WTC11 (cell line): ENCODE data around the gene DDX5. TPM values are rescaled to one million over a fixed set of nuclear protein-coding genes. Genes with fewer than 3 reads are reported as not detected.

ENCODE experiments used
- ATAC-seq: fragments of 200-7000 bp; cut with Tn5 transposase; 2 replicates; pipeline ENCODE4 v1.10.0; 2021; ENCODE audit warnings: mild to moderate bottlenecking, moderate library complexity
- CTCF ChIA-PET: fragments of 300-600 bp; sonication (Branson Sonifier 250); formaldehyde crosslinking; loops from one replicate; lab custom pipeline; 2021; ENCODE audit warnings: antibody characterized with exemption; lab: Charles Lee
- POLR2A ChIA-PET: fragments of 350-600 bp; sonication (Branson Sonifier 250); formaldehyde crosslinking; loops from one replicate; lab custom pipeline; 2021; ENCODE audit warnings: antibody characterized with exemption; lab: Charles Lee
- DNase-seq: peaks from one replicate; pipeline ENCODE4 v3.0.0; 2021; ENCODE audit warnings: low spot score
- H3K27ac Mint-ChIP-seq: 2 replicates; pipeline ENCODE4 v1.8.0; 2021; ENCODE audit warnings: mixed read lengths
- H3K27me3 Mint-ChIP-seq: 2 replicates; pipeline ENCODE4 v1.8.0; 2021; ENCODE audit warnings: low read depth, mild to moderate bottlenecking, moderate library complexity, mixed read lengths
- H3K36me3 Mint-ChIP-seq: 2 replicates; pipeline ENCODE4 v1.8.0; 2021; ENCODE audit warnings: mixed read lengths
- H3K4me1 Mint-ChIP-seq: 2 replicates; pipeline ENCODE4 v1.8.0; 2022; ENCODE audit warnings: mixed read lengths
- H3K4me3 Mint-ChIP-seq: 2 replicates; pipeline ENCODE4 v1.8.0; 2021; ENCODE audit warnings: mild to moderate bottlenecking, moderate library complexity, mixed read lengths
- H3K9me3 Mint-ChIP-seq: 2 replicates; pipeline ENCODE4 v1.8.0; 2021; ENCODE audit warnings: mixed read lengths
- FOXP4 ChIP-seq: sonication (generic); formaldehyde crosslinking; IDR thresholded peaks from 2 replicates; pipeline ENCODE4 v1.8.0; 2022; ENCODE audit warnings: mild to moderate bottlenecking, missing genetic modification reagents
- HMGA2 ChIP-seq: fragments of 250-450 bp; sonication (Bioruptor Pico); IDR thresholded peaks from 2 replicates; pipeline ENCODE4 v1.4.0; 2021; ENCODE audit warnings: mild to moderate bottlenecking, moderate library complexity
- IRF2 ChIP-seq: sonication (generic); formaldehyde crosslinking; IDR thresholded peaks from 2 replicates; pipeline ENCODE4 v1.8.0; 2022; ENCODE audit warnings: low read depth, missing genetic modification reagents, borderline replicate concordance
- KAT7 ChIP-seq: sonication (generic); formaldehyde crosslinking; IDR thresholded peaks from 2 replicates; pipeline ENCODE4 v1.8.1; 2023; ENCODE audit warnings: missing genetic modification reagents, mild to moderate bottlenecking, borderline replicate concordance
- OVOL2 ChIP-seq: fragments of 250-450 bp; sonication (Bioruptor Pico); IDR thresholded peaks from 2 replicates; pipeline ENCODE4 v1.9.0; 2021; ENCODE audit warnings: mild to moderate bottlenecking, borderline replicate concordance
- PRRX2 ChIP-seq: fragments of 250-450 bp; sonication (Bioruptor Pico); IDR thresholded peaks from 2 replicates; pipeline ENCODE4 v1.8.0; 2021; ENCODE audit warnings: mild to moderate bottlenecking
- SMAD3 ChIP-seq: sonication (generic); formaldehyde crosslinking; IDR thresholded peaks from 2 replicates; pipeline ENCODE4 v1.8.0; 2022; ENCODE audit warnings: missing genetic modification reagents, mild to moderate bottlenecking, borderline replicate concordance
- SP1 ChIP-seq: sonication (generic); formaldehyde crosslinking; conservative IDR thresholded peaks from 2 replicates; pipeline ENCODE4 v1.8.1; 2022; ENCODE audit warnings: missing genetic modification reagents
- TEAD1 ChIP-seq: sonication (generic); formaldehyde crosslinking; IDR thresholded peaks from 2 replicates; pipeline ENCODE4 v1.8.0; 2022; ENCODE audit warnings: mild to moderate bottlenecking, missing genetic modification reagents
- ZBTB21 ChIP-seq: sonication (generic); formaldehyde crosslinking; IDR thresholded peaks from 2 replicates; pipeline ENCODE4 v1.8.1; 2023; ENCODE audit warnings: mild to moderate bottlenecking, missing genetic modification reagents, borderline replicate concordance
- ZMAT4 ChIP-seq: fragments of 250-450 bp; sonication (Bioruptor Pico); IDR thresholded peaks from 2 replicates; pipeline ENCODE4 v1.9.0; 2021; ENCODE audit warnings: mild to moderate bottlenecking
- ZNF138 ChIP-seq: sonication (generic); formaldehyde crosslinking; conservative IDR thresholded peaks from 2 replicates; pipeline ENCODE4 v1.8.1; 2022; ENCODE audit warnings: mild to moderate bottlenecking, moderate library complexity, missing genetic modification reagents
- ZNF232 ChIP-seq: sonication (generic); formaldehyde crosslinking; IDR thresholded peaks from 2 replicates; pipeline ENCODE4 v1.8.0; 2022; ENCODE audit warnings: mild to moderate bottlenecking, missing genetic modification reagents
- ZNF317 ChIP-seq: sonication (generic); formaldehyde crosslinking; IDR thresholded peaks from 2 replicates; pipeline ENCODE4 v1.8.1; 2023; ENCODE audit warnings: low read depth, mild to moderate bottlenecking, moderate library complexity, missing genetic modification reagents, borderline replicate concordance
- ZNF416 ChIP-seq: fragments of 250-450 bp; sonication (Bioruptor Pico); IDR thresholded peaks from 2 replicates; pipeline ENCODE4 v1.9.0; 2021; ENCODE audit warnings: mild to moderate bottlenecking, inconsistent platforms
- ZNF512 ChIP-seq: sonication (generic); formaldehyde crosslinking; IDR thresholded peaks from 2 replicates; pipeline ENCODE4 v1.8.1; 2022; ENCODE audit warnings: missing genetic modification reagents, borderline replicate concordance
- total RNA-seq: library from RNA; stranded (reverse); gene quantifications from 3 replicates; pipeline ENCODE4 v1.2.3, GENCODE V29; 2021
- TF ChIP-seq, protein P1 (sequence below): sonication (generic); formaldehyde crosslinking; IDR thresholded peaks from 2 replicates; pipeline ENCODE4 v1.8.1; 2023; ENCODE audit warnings: mild to moderate bottlenecking, missing genetic modification reagents, borderline replicate concordance
- TF ChIP-seq, protein P2 (sequence below): sonication (generic); formaldehyde crosslinking; IDR thresholded peaks from 2 replicates; pipeline ENCODE4 v1.8.1; 2023; ENCODE audit warnings: mild to moderate bottlenecking, missing genetic modification reagents, moderate library complexity

DDX5 gene
- total RNA-seq, 1 experiment from 2014 or later: 612 TPM

DNA sequence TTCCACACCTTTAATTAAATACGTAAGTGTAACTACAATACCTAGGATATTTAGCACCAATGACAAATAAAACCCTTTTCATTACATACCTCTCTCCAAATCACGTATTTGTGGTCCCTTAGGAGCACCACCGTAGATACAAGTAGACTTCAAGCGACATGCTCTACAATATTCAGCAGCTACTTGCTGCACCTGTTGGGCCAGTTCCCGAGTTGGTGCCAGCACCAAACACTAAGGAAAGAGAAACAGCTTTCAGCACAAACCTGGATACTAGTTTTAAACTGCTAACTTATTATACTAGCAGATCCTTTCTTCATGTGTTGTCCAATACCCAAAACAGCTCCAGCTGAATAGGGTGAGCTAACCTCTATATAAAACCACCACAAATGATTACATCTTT lies 2.7 kb downstream of the DDX5 start (continued):
- no peak for TF ChIP-seq IRF2 (CRISPR knock-in tag)
- 0 out of 2 replicates have a peak, but pooled peaks have one; percentile 45 for TF ChIP-seq PRRX2 (CRISPR knock-in tag)

DNA sequence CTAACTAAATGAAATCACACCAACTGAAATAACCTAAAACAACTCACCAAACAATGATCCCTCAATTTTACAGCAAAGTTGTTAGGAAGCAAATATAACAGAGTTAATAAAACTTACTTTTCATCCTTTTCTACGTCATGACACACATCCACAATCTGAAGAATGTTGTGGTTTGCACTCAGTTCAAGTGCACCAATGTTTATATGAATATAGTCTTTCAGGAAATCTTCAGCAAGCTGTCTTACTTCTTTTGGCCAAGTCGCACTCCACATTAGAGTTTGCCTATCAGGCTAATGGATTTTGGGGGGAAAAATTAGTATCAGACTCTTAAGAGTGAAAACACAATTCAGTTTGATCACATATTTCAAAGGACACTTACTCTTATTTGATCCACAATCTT lies 3.3 kb downstream of the DDX5 start:
- Mint-ChIP-seq H3K27ac (peak overlapping the region; percentile 90), H3K4me3 (0 out of 2 replicates have a peak overlapping the region, but pooled peaks have one; percentile 98), H3K27me3 (no peaks in the 10 kb centered on the region; the same call in 1 of the 2 replicates), H3K9me3 (no peaks in the 10 kb centered on the region), H3K36me3 (peaks cover 70% of the 10 kb centered on the region), H3K4me1 (peaks cover 60% of the 10 kb centered on the region)
- TF ChIP-seq, protein P1, sequence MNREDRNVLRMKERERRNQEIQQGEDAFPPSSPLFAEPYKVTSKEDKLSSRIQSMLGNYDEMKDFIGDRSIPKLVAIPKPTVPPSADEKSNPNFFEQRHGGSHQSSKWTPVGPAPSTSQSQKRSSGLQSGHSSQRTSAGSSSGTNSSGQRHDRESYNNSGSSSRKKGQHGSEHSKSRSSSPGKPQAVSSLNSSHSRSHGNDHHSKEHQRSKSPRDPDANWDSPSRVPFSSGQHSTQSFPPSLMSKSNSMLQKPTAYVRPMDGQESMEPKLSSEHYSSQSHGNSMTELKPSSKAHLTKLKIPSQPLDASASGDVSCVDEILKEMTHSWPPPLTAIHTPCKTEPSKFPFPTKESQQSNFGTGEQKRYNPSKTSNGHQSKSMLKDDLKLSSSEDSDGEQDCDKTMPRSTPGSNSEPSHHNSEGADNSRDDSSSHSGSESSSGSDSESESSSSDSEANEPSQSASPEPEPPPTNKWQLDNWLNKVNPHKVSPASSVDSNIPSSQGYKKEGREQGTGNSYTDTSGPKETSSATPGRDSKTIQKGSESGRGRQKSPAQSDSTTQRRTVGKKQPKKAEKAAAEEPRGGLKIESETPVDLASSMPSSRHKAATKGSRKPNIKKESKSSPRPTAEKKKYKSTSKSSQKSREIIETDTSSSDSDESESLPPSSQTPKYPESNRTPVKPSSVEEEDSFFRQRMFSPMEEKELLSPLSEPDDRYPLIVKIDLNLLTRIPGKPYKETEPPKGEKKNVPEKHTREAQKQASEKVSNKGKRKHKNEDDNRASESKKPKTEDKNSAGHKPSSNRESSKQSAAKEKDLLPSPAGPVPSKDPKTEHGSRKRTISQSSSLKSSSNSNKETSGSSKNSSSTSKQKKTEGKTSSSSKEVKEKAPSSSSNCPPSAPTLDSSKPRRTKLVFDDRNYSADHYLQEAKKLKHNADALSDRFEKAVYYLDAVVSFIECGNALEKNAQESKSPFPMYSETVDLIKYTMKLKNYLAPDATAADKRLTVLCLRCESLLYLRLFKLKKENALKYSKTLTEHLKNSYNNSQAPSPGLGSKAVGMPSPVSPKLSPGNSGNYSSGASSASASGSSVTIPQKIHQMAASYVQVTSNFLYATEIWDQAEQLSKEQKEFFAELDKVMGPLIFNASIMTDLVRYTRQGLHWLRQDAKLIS (CRISPR knock-in tag): no peak
- TF ChIP-seq ZNF138 (CRISPR knock-in tag) (no peak), ZNF317 (CRISPR knock-in tag) (no peak), KAT7 (CRISPR knock-in tag) (no peak), ZMAT4 (CRISPR knock-in tag) (no peak), ZNF512 (CRISPR knock-in tag) (no peak), HMGA2 (CRISPR knock-in tag) (no peak), FOXP4 (CRISPR knock-in tag) (no peak), ZNF416 (no peak)
- TF ChIP-seq, protein P2, sequence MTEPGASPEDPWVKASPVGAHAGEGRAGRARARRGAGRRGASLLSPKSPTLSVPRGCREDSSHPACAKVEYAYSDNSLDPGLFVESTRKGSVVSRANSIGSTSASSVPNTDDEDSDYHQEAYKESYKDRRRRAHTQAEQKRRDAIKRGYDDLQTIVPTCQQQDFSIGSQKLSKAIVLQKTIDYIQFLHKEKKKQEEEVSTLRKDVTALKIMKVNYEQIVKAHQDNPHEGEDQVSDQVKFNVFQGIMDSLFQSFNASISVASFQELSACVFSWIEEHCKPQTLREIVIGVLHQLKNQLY (CRISPR knock-in tag): no peak
- DNase-seq (no peak), ATAC-seq (no peak)
- POLR2A ChIA-PET: no interaction called here
- CTCF ChIA-PET: no interaction called here

- Mint-ChIP-seq H3K4me1 (peaks cover 58% of the 10 kb centered on the region), H3K36me3 (peaks cover 67% of the 10 kb centered on the region), H3K27me3 (no peaks in the 10 kb centered on the region; the same call in 1 of the 2 replicates), H3K27ac (peak overlapping the region; percentile 90), H3K9me3 (no peaks in the 10 kb centered on the region), H3K4me3 (no peak overlapping the region)
- no peak for ATAC-seq
- no peak for DNase-seq
- ChIA-PET CTCF (no interaction called here), POLR2A (interaction anchor here (0.5 kb wide), 1 partner anchor 116 kb away, joined by 3 read pairs; no protein-coding TSS in a partner anchor)
- TF ChIP-seq SP1 (CRISPR knock-in tag) (no peak), IRF2 (CRISPR knock-in tag) (no peak), ZNF232 (CRISPR knock-in tag) (no peak), ZNF317 (CRISPR knock-in tag) (no peak), TEAD1 (CRISPR knock-in tag) (no peak), OVOL2 (CRISPR knock-in tag) (no peak), ZBTB21 (CRISPR knock-in tag) (no peak), SMAD3 (CRISPR knock-in tag) (no peak)
Observed at GRCh38 chr17:64502021-64502420, 4.1 kb downstream of the DDX5 start.
